Smooth muscle cell (in vitro differentiated cells): ENCODE data around the gene ARF5. TPM values are rescaled to one million over a fixed set of nuclear protein-coding genes. Genes with fewer than 3 reads are reported as not detected.

Source experiments
- DNase-seq: peaks from one replicate; lab custom pipeline; 2025; ENCODE audit not compliant: unreplicated experiment; lab: John Stamatoyannopoulos, UW
- H2AFZ ChIP-seq: fragments of 200-600 bp; sonication (generic); 2 replicates; pipeline ENCODE4 v1.6.0; 2016; ENCODE audit warnings: antibody characterized with exemption, low read depth, mild to moderate bottlenecking
- H3F3A ChIP-seq: fragments of 200-600 bp; sonication (generic); 2 replicates; pipeline ENCODE4 v1.6.0; 2017; ENCODE audit warnings: antibody characterized with exemption, low read depth
- H3K27ac ChIP-seq: fragments of 200-600 bp; sonication (generic); 2 replicates; pipeline ENCODE4 v1.5.1; 2016; ENCODE audit warnings: low read depth, mild to moderate bottlenecking
- H3K27me3 ChIP-seq: fragments of 200-600 bp; sonication (generic); 2 replicates; pipeline ENCODE4 v1.6.1; 2016; ENCODE audit warnings: low read depth, mild to moderate bottlenecking
- H3K36me3 ChIP-seq: fragments of 200-600 bp; sonication (generic); 2 replicates; pipeline ENCODE4 v1.5.1; 2016; ENCODE audit warnings: low read depth
- H3K4me1 ChIP-seq: fragments of 200-600 bp; sonication (generic); 2 replicates; pipeline ENCODE4 v1.5.1; 2016; ENCODE audit warnings: low read depth
- H3K4me2 ChIP-seq: fragments of 200-600 bp; sonication (generic); 2 replicates; pipeline ENCODE4 v1.6.0; 2016; ENCODE audit warnings: mild to moderate bottlenecking
- H3K4me3 ChIP-seq: fragments of 200-600 bp; sonication (generic); 2 replicates; pipeline ENCODE4 v1.5.1; 2016; ENCODE audit warnings: mild to moderate bottlenecking
- H3K79me2 ChIP-seq: fragments of 200-600 bp; sonication (generic); 2 replicates; pipeline ENCODE4 v1.6.0; 2016; ENCODE audit warnings: low read depth, mild to moderate bottlenecking
- H3K9ac ChIP-seq: fragments of 200-600 bp; sonication (generic); 2 replicates; pipeline ENCODE4 v1.6.0; 2016; ENCODE audit warnings: low read depth
- H3K9me3 ChIP-seq: fragments of 200-600 bp; sonication (generic); replicated peaks from 2 replicates; pipeline ENCODE4 v1.5.1; 2016; ENCODE audit warnings: low read depth
- H4K20me1 ChIP-seq: fragments of 200-600 bp; sonication (generic); 2 replicates; pipeline ENCODE4 v1.6.0; 2016; ENCODE audit warnings: low read depth
- CTCF ChIP-seq: fragments of 200-600 bp; sonication (generic); IDR thresholded peaks from 2 replicates; pipeline ENCODE4 v1.5.1; 2017; ENCODE audit warnings: borderline replicate concordance, mild to moderate bottlenecking, antibody characterized with exemption; ENCODE audit not compliant: insufficient read depth, poor library complexity, severe bottlenecking
- WGBS: methylation state at CpG from one replicate; pipeline ENCODE4 v1.1.7; 2016; ENCODE audit warnings: low lambda C conversion rate; 5-methylcytosine and 5-hydroxymethylcytosine counted together
- polyA plus RNA-seq: library from polyadenylated mRNA; unstranded; fragments of >200 nt; fragmentation: Nextera tagmentation; extraction: Ambion mirVana; gene quantifications from 2 replicates; pipeline ENCODE4 v1.2.1, GENCODE V29; 2016
- total RNA-seq: library from RNA; depleted of rRNA; stranded (reverse); fragments of >200 nt; gene quantifications from 2 replicates; pipeline ENCODE4 v1.2.3, GENCODE V29; 2014

ARF5 gene
- total and polyA plus RNA-seq, 2 experiments from 2014 or later = 196 to 219 TPM

DNA sequence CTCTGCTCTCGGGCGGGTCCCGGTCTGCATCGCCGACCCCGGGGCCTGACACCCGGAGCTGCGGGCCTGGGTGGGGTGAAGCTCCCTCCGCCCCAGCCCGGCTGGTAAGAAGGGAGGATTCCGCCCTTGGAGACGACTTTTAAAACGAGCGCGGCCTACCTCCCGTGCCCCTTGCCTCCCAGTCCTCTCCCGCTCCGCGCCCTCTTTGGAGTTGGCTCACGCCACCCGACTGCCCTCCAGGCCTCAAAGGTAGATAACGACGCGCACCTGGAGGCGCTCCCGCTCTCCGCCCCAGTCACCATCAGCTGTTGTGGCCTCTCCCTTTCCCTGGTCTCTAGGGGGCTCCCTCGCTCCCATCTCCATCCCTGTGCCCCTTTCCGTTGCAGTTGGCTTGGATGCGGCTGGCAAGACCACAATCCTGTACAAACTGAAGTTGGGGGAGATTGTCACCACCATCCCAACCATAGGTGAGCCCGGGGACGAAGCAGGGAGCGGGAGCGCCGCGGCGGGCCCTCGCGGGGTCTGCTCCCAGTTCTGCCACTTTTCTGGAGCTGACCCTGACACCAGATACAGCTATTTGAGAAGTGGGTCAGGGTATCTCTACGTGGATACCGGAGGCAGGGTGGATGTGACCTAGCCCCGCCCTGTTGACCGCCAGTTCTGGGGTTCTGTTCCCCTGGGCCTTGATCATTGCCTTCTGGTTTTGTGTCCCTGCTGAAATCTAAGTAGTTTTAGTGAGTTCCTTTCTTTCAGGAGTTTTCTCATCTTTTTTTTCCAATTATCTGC lies 679 bp downstream of the ARF5 start:
- Histone ChIP-seq H3K9ac (peak overlapping the region; percentile 97), H2AFZ (peak overlapping the region; percentile 95), H3K36me3 (peaks cover 3% of the 10 kb centered on the region), H3K4me2 (peak overlapping the region; percentile 90), H3K27me3 (no peaks in the 10 kb centered on the region), H3K4me1 (peaks cover 18% of the 10 kb centered on the region), H3K4me3 (peak overlapping the region; percentile 98), H3K27ac (peak overlapping the region; percentile 69), H3F3A (no peaks in the 10 kb centered on the region), H3K79me2 (peaks cover 33% of the 10 kb centered on the region), H4K20me1 (peaks cover 23% of the 10 kb centered on the region), H3K9me3 (no peaks in the 10 kb centered on the region)
- DNase-seq = peak; percentile 34
- 4% methylated on average over 43 of the region's 43 CpGs for WGBS
- TF ChIP-seq CTCF = peak; percentile 39

DNA sequence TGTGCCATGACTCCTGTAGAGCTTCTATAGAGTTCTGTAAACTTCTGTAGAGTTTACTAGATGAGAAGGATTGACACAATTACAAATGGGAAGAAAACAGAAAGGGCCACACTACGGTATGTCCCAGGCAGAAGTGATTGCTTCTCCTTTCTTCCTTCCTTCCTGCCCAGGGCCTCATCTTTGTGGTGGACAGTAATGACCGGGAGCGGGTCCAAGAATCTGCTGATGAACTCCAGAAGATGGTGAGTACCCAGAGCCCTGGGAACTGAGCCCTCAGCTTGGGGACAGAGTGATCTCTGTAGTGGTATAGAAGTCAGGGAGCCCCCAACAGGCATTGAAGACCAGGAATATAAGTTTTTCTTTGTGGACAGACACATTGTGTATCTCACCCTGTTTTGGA lies 1.7 kb downstream of the ARF5 start:
- peaks cover 9% of the 10 kb centered on the region for H3K4me1 ChIP-seq
- no peak for TF ChIP-seq CTCF
- H3K79me2 ChIP-seq = peaks cover 23% of the 10 kb centered on the region
- peaks cover 3% of the 10 kb centered on the region for H3K36me3 ChIP-seq
- H3K9ac ChIP-seq = no peak overlapping the region
- H4K20me1 ChIP-seq = peaks cover 13% of the 10 kb centered on the region
- 94% methylated on average over 3 of the region's 3 CpGs for WGBS
- H3F3A ChIP-seq = no peaks in the 10 kb centered on the region
- no peaks in the 10 kb centered on the region for H3K27me3 ChIP-seq
- no peak for DNase-seq
- no peak overlapping the region for H3K27ac ChIP-seq
- H3K4me2 ChIP-seq = peak overlapping the region; percentile 90
- no peak overlapping the region for H2AFZ ChIP-seq
- H3K4me3 ChIP-seq = no peak overlapping the region
- H3K9me3 ChIP-seq = no peaks in the 10 kb centered on the region

GRCh38 chr7:127591189-127591588 lies 3.0 kb downstream of the ARF5 start:
- Histone ChIP-seq H3K4me2 (no peak overlapping the region), H3K9me3 (no peaks in the 10 kb centered on the region), H3K4me1 (peaks cover 7% of the 10 kb centered on the region), H3K27ac (no peak overlapping the region), H3K36me3 (peaks cover 3% of the 10 kb centered on the region), H2AFZ (no peak overlapping the region), H3K79me2 (peaks cover 20% of the 10 kb centered on the region), H3K9ac (no peak overlapping the region), H3K27me3 (no peaks in the 10 kb centered on the region), H3K4me3 (no peak overlapping the region), H4K20me1 (peaks cover 13% of the 10 kb centered on the region), H3F3A (no peaks in the 10 kb centered on the region)
- WGBS = 96% methylated on average over 7 of the region's 7 CpGs
- no peak for TF ChIP-seq CTCF
- no peak for DNase-seq

DNA sequence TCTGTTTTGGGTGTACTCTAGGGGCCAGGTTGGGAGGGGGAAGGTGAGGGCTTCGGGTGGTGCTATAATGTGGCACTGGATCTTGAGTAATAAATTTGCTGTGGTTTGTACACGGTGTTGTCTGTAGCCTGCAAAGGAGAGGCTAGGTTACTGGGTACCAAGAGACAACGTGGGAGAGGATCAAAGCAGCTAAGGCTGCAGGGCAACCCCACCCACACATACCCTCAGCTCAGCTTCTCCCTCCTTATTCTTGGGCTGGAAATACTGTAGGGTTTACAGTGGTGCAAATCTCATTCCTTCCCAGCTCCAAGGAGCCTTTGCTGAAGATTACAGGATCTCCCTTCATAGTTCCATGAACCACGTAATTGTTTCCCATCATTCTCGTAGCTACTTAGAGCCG lies 3.4 kb downstream of the ARF5 start:
- Histone ChIP-seq H3F3A (no peaks in the 10 kb centered on the region), H3K9ac (no peak overlapping the region), H4K20me1 (peaks cover 13% of the 10 kb centered on the region), H3K4me1 (peaks cover 7% of the 10 kb centered on the region), H3K9me3 (no peaks in the 10 kb centered on the region), H3K79me2 (peaks cover 20% of the 10 kb centered on the region), H3K36me3 (peaks cover 3% of the 10 kb centered on the region), H3K4me3 (no peak overlapping the region), H2AFZ (no peak overlapping the region), H3K27ac (no peak overlapping the region), H3K27me3 (no peaks in the 10 kb centered on the region), H3K4me2 (no peak overlapping the region)
- TF ChIP-seq CTCF = no peak
- no peak for DNase-seq
- WGBS = 97% methylated on average over 6 of the region's 6 CpGs
